IPS DF 19.7 (cell line): ENCODE results near the gene DSC3.

Source experiments
- DNase-seq: peaks from one replicate; pipeline ENCODE4 v3.0.0-alpha.2; 2013; ENCODE audit warnings: low read depth, low spot score

The DSC3 gene

GRCh38 chr18:30971338-30971956, 71.1 kb downstream of the DSC3 start:
- DNase-seq: no peak

GRCh38 chr18:30970196-30970816, 72.2 kb downstream of the DSC3 start:
- DNase-seq: no peak

GRCh38 chr18:30969670-30970170, 72.8 kb downstream of the DSC3 start:
- DNase-seq: no peak

- no peak for DNase-seq
These were observed 74.8 kb downstream of the DSC3 start for GRCh38 chr18:30967701-30968100.

GRCh38 chr18:30965237-30965636, 77.3 kb downstream of the DSC3 start:
- DNase-seq: no peak

- DNase-seq: no peak
These were observed 81.9 kb downstream of the DSC3 start for GRCh38 chr18:30960661-30961060.

GRCh38 chr18:30957066-30957465, 85.5 kb downstream of the DSC3 start:
- DNase-seq: no peak

- DNase-seq: no peak
These were observed 88.3 kb downstream of the DSC3 start for GRCh38 chr18:30954262-30954661.

- DNase-seq: no peak
These were observed 96.8 kb downstream of the DSC3 start for GRCh38 chr18:30945761-30946160.

- no peak for DNase-seq
These were observed 97.6 kb downstream of the DSC3 start for GRCh38 chr18:30944773-30945417.

GRCh38 chr18:30940952-30941539, 101.5 kb downstream of the DSC3 start:
- DNase-seq: no peak
